ENCODE data around the gene PPP2R5E. TPM values are rescaled to one million over a fixed set of nuclear protein-coding genes. Genes with fewer than 3 reads are reported as not detected.

The PPP2R5E gene
- total and polyA plus RNA-seq, 2 of the 8 experiments (the other 6 are each of a cell fraction or from before 2014, with no cell fraction given), result 6.8 to 64.6 TPM

DNA sequence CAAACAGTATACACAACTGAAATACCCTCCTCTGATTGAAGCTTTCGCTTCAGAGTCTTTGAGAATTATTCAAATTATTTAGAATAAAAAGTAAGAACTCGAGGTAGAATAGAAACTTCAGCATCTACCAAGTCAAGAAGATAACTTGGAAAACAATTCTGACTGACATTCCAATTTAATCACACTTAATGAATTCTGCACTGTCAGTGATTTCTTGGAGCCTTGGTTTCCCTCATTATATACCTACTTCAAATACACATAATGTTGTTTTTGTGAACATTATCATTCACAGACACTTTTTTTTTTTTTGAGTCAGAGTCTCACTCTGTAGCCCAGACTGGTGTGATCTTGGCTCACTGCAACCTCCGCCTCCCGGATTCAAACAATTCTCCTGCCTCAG, 27.9 kb downstream of the PPP2R5E start:
- H3K4me1 ChIP-seq (replicated peaks in 1 of 4; ENCODE audit: control insufficient read depth in 3 of 4, insufficient read depth in 4 of 4, low read length in 3 of 4), result peaks cover 0 to 4% (median 2%) of the 10 kb centered on the region in 4 experiments; a peak in 4 of 7 replicates
- no peak overlapping the region for H3K4me3 ChIP-seq (ENCODE audit: extremely low read depth in 1 of 4, insufficient read depth in 2 of 4, low read depth in 3 of 4, low read length in 4 of 4)
- H4K8ac ChIP-seq (ENCODE audit: extremely low read depth, insufficient read depth, low read length), result no peak overlapping the region
- POLR2A ChIA-PET (ENCODE audit: partially characterized antibody), result interaction anchor here (0.6 to 1.1 kb wide), 3 partner anchors 19 to 801 kb away, joined by 3 read pairs; no protein-coding TSS in a partner anchor
- H2AK5ac ChIP-seq (ENCODE audit: low read depth, low read length), result no peak overlapping the region
- H3K4me2 ChIP-seq (ENCODE audit: insufficient read depth in 1 of 2, low read depth in 2 of 2, low read length in 2 of 2), result no peak overlapping the region
- H3K23me2 ChIP-seq (ENCODE audit: low read depth, low read length), result no peaks in the 10 kb centered on the region
- H3K9me3 ChIP-seq (ENCODE audit: insufficient read depth in 2 of 2, low read depth in 1 of 2, low read length in 1 of 2), result no peaks in the 10 kb centered on the region
- 89% methylated on average over 4 of the region's 4 CpGs; no CpG with 5 or more reads in 1 of the 2 experiments for WGBS, 2 experiments (ENCODE audit: extremely low coverage in 1 of 2, insufficient coverage in 1 of 2, insufficient read length in 1 of 2, insufficient replicate concordance in 2 of 2, low coverage in 1 of 2, low lambda C conversion rate in 2 of 2, missing lambda C conversion rate in 1 of 2)
- no peaks in the 10 kb centered on the region for H3K27me3 ChIP-seq (replicated peaks in 1 of 4; ENCODE audit: control insufficient read depth in 3 of 4, extremely low read depth in 1 of 4, insufficient read depth in 3 of 4, low read length in 3 of 4)
- no peak overlapping the region for H2BK12ac ChIP-seq (ENCODE audit: low read depth, low read length)
- H3K56ac ChIP-seq (replicated peaks; ENCODE audit: insufficient read length, low read depth, low read length), result no peak overlapping the region
- no peak overlapping the region for H3K18ac ChIP-seq (ENCODE audit: extremely low read depth, low read length)
- H2BK15ac ChIP-seq (ENCODE audit: low read length), result no peak overlapping the region
- H4K91ac ChIP-seq (replicated peaks; ENCODE audit: insufficient read length, low read length), result no peak overlapping the region
- no peak overlapping the region for H3K23ac ChIP-seq (ENCODE audit: insufficient read length)
- H2AFZ ChIP-seq (ENCODE audit: low read length), result no peak overlapping the region
- no peak overlapping the region for H2BK20ac ChIP-seq (ENCODE audit: low read length)
- H3K79me1 ChIP-seq (ENCODE audit: low read depth, low read length), result peaks cover 8% of the 10 kb centered on the region
- no peak overlapping the region for H2BK120ac ChIP-seq (replicated peaks; ENCODE audit: low read depth, low read length)
- H3K36me3 ChIP-seq (ENCODE audit: control insufficient read depth in 2 of 4, insufficient read depth in 4 of 4, low read length in 3 of 4), result no peaks in the 10 kb centered on the region; a peak in 1 of 8 replicates
- no peak overlapping the region for H3K9ac ChIP-seq (replicated peaks in 1 of 4; ENCODE audit: extremely low read depth in 1 of 4, low read depth in 3 of 4, low read length in 3 of 4)
- TF ChIP-seq TAF1 (IDR thresholded peaks at IDR 0.05; ENCODE audit: low read depth, low read length) (no peak), HDAC6 (IDR thresholded peaks at IDR 0.05; ENCODE audit: low read depth, low read length) (no peak), SP2 (IDR thresholded peaks at IDR 0.05; ENCODE audit: low read length) (no peak), BACH1 (IDR thresholded peaks at IDR 0.05; ENCODE audit: low read length) (no peak), GTF2F1 (IDR thresholded peaks at IDR 0.05; ENCODE audit: borderline replicate concordance, low read depth, low read length) (no peak), RBBP5 (IDR thresholded peaks at IDR 0.05; ENCODE audit: borderline replicate concordance, low read depth, low read length) (no peak), POLR2A (IDR thresholded peaks at IDR 0.05; ENCODE audit: control extremely low read depth in 1 of 2, low read depth in 2 of 2, low read length in 2 of 2) (no peak)
- H3K27ac ChIP-seq (ENCODE audit: low read depth, low read length), result no peak overlapping the region
- H2BK5ac ChIP-seq (ENCODE audit: low read depth, low read length), result no peak overlapping the region
- no peak overlapping the region for H4K5ac ChIP-seq (ENCODE audit: insufficient read length, low read depth, low read length)
- H4K20me1 ChIP-seq (replicated peaks in 1 of 2; ENCODE audit: control insufficient read depth in 1 of 2, insufficient read depth in 2 of 2, low read length in 2 of 2), result peaks cover 7 to 10% of the 10 kb centered on the region in 2 experiments
- CTCF ChIA-PET (ENCODE audit: partially characterized antibody), result interaction anchor here (0.6 kb wide), 1 partner anchor 76 kb away, joined by 5 read pairs; no protein-coding TSS in a partner anchor
- FAIRE-seq (no peak), DNase-seq (ENCODE audit: low read depth in 1 of 2, low spot score in 2 of 2) (no peak)
- H3K14ac ChIP-seq (ENCODE audit: insufficient read length), result no peak overlapping the region
- no peak overlapping the region for H3K4ac ChIP-seq (replicated peaks; ENCODE audit: insufficient read length, low read depth, low read length)
- peaks cover 3 to 81% of the 10 kb centered on the region in 2 experiments; a peak in 3 of 4 replicates for H3K79me2 ChIP-seq (ENCODE audit: control insufficient read depth in 1 of 2, insufficient read depth in 2 of 2, low read length in 2 of 2)

All from H1 (cell line).